GM21381 (cell line): ENCODE data around the gene USP17L5.
"Not testable (repeated sequence)": the region's sequence is repeated elsewhere in the genome, so short reads cannot be mapped to it uniquely, and the experiment has no call there.

Source experiments
- ATAC-seq: cut with Tn5 transposase; IDR thresholded peaks from one replicate; pipeline ENCODE4 v1.9.1; 2021; ENCODE audit warnings: mild to moderate bottlenecking, moderate library complexity; ENCODE audit not compliant: unreplicated experiment

USP17L5 gene, protein sequence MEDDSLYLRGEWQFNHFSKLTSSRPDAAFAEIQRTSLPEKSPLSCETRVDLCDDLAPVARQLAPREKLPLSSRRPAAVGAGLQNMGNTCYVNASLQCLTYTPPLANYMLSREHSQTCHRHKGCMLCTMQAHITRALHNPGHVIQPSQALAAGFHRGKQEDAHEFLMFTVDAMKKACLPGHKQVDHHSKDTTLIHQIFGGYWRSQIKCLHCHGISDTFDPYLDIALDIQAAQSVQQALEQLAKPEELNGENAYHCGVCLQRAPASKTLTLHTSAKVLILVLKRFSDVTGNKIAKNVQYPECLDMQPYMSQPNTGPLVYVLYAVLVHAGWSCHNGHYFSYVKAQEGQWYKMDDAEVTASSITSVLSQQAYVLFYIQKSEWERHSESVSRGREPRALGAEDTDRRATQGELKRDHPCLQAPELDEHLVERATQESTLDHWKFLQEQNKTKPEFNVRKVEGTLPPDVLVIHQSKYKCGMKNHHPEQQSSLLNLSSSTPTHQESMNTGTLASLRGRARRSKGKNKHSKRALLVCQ

DNA sequence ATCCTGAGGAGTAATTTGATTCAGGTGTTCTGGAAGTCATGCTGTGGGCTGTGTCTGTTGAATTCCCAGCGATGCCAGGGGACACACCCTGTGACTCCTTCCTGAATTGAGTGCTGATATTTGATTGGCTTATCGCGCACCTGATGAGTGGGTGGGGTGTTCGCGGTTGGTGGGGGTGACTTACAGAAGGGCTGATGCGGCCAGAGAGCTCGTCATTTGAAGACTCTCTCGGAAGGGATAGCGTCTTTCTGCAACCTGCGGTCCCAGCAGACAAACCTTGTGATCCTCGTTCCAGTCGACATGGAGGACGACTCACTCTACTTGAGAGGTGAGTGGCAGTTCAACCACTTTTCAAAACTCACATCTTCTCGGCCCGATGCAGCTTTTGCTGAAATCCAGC, at the start of gene USP17L5:
USP17L5 (plus strand) TSS at position 301 of the 400 bp plus-strand sequence; CDS start at position 301, 0 bp downstream.
- ATAC-seq = not testable (repeated sequence)

- ATAC-seq = not testable (repeated sequence)
Observed at GRCh38 chr4:9324191-9324590, 15.0 kb upstream of the USP17L5 start.

GRCh38 chr4:9324865-9325264, 14.3 kb upstream of the USP17L5 start, which contains the start of gene USP17L24:
TSS of gene USP17L24 (plus strand) at chr4:9325165. CDS start at chr4:9325165, 0 bp downstream.
- ATAC-seq = not testable (repeated sequence)

GRCh38 chr4:9329611-9330010, 9.6 kb upstream of the USP17L5 start, which contains the start of gene USP17L25:
TSS of gene USP17L25 (plus strand) at chr4:9329911. CDS start at chr4:9329911, 0 bp downstream.
- not testable (repeated sequence) for ATAC-seq

DNA sequence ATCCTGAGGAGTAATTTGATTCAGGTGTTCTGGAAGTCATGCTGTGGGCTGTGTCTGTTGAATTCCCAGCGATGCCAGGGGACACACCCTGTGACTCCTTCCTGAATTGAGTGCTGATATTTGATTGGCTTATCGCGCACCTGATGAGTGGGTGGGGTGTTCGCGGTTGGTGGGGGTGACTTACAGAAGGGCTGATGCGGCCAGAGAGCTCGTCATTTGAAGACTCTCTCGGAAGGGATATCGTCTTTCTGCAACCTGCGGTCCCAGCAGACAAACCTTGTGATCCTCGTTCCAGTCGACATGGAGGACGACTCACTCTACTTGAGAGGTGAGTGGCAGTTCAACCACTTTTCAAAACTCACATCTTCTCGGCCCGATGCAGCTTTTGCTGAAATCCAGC, 4.8 kb upstream of the USP17L5 start, which contains the start of gene USP17L26:
USP17L26 (plus strand) TSS at position 301 of the 400 bp plus-strand sequence; CDS start at position 301, 0 bp downstream.
- ATAC-seq = not testable (repeated sequence)

DNA sequence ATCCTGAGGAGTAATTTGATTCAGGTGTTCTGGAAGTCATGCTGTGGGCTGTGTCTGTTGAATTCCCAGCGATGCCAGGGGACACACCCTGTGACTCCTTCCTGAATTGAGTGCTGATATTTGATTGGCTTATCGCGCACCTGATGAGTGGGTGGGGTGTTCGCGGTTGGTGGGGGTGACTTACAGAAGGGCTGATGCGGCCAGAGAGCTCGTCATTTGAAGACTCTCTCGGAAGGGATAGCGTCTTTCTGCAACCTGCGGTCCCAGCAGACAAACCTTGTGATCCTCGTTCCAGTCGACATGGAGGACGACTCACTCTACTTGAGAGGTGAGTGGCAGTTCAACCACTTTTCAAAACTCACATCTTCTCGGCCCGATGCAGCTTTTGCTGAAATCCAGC, 4.6 kb downstream of the USP17L5 start, which contains the start of gene USP17L27:
USP17L27 (plus strand) TSS at position 301 of the 400 bp plus-strand sequence; CDS start at position 301, 0 bp downstream.
- ATAC-seq = not testable (repeated sequence)

DNA sequence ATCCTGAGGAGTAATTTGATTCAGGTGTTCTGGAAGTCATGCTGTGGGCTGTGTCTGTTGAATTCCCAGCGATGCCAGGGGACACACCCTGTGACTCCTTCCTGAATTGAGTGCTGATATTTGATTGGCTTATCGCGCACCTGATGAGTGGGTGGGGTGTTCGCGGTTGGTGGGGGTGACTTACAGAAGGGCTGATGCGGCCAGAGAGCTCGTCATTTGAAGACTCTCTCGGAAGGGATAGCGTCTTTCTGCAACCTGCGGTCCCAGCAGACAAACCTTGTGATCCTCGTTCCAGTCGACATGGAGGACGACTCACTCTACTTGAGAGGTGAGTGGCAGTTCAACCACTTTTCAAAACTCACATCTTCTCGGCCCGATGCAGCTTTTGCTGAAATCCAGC, 9.4 kb downstream of the USP17L5 start, which contains the start of gene USP17L28:
USP17L28 (plus strand) TSS at position 301 of the 400 bp plus-strand sequence; CDS start at position 301, 0 bp downstream.
- ATAC-seq = not testable (repeated sequence)

DNA sequence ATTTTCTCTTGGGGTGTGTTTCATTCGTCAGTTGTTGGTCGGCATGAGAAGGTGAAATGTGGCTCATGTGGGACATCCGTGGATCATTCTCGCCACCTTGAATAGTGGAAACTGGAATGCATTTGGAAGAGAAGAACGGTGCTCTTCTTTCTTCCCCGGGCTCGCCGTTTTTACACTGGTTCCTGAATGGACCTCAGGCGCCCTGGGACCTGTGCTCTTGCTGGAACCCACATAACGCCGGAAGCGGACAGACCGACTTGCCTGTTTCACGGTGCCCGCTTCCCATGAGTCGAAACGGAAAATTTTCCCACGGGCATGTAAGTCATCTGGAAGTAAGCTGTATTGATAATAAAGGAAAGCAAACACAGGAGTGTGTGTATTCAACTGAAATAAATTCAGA, 11.7 kb downstream of the USP17L5 start:
- not testable (repeated sequence) for ATAC-seq

DNA sequence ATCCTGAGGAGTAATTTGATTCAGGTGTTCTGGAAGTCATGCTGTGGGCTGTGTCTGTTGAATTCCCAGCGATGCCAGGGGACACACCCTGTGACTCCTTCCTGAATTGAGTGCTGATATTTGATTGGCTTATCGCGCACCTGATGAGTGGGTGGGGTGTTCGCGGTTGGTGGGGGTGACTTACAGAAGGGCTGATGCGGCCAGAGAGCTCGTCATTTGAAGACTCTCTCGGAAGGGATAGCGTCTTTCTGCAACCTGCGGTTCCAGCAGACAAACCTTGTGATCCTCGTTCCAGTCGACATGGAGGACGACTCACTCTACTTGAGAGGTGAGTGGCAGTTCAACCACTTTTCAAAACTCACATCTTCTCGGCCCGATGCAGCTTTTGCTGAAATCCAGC, 14.1 kb downstream of the USP17L5 start, which contains the start of gene USP17L29:
USP17L29 (plus strand) TSS at position 301 of the 400 bp plus-strand sequence; CDS start at position 301, 0 bp downstream.
- ATAC-seq = not testable (repeated sequence)

GRCh38 chr4:9362829-9363228, 23.6 kb downstream of the USP17L5 start, which contains the start of gene USP17L30:
TSS of gene USP17L30 (plus strand) at chr4:9363129. CDS start at chr4:9363129, 0 bp downstream.
- not testable (repeated sequence) for ATAC-seq

DNA sequence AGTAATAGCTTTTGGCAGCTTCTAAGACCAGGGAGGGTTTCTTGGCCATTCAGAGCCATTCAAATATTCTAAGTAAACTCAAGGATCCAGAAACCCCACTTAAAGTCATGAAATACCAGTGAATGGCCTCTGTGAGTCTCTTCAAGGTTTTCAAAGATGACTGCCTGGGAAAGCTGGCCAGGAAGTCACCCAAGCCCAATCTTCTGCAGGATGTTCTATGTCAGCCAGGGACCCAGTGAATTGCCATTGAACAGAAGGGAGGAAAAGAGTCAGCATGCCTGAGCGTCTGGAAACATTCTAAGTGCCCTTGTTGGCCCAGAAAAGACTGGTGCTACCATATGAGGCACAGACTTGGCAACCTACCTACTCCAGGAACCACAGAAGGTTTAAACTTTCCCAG, 40.7 kb downstream of the USP17L5 start:
- not testable (repeated sequence) for ATAC-seq

GRCh38 chr4:9381012-9381534, 41.9 kb downstream of the USP17L5 start:
- ATAC-seq = not testable (repeated sequence)

- no peak for ATAC-seq
Observed at GRCh38 chr4:9384126-9384525, 44.9 kb downstream of the USP17L5 start.

GRCh38 chr4:9389001-9389400, 49.8 kb downstream of the USP17L5 start:
- not testable (repeated sequence) for ATAC-seq
